ENCODE data around the gene ZNF169.
"Not testable (repeated sequence)": the region's sequence is repeated elsewhere in the genome, so short reads cannot be mapped to it uniquely, and the experiment has no call there.

The ZNF169 gene

DNA sequence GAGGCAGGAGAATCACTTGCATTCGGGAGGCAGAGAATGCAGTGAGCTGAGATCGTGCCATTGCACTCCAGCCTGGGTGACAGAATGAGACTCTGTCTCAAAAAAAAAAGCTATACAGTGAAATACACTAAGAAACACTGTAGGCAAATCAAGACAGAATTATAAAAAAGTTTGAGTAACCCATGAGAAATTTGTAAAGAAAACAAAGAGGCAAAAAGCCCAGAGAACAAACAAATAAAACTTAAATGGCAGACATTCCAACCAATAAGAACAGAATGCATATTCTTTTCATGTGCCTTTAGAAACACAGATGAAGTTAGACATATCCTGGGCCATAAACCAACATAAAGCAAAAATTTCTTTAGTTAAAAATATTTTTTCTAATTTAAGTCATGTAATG, 30.6 kb downstream of the ZNF169 start:
- no peak overlapping the region for H3K4me3 ChIP-seq (ENCODE audit: low read length)
- peaks cover 4% of the 10 kb centered on the region for H3K36me3 ChIP-seq (ENCODE audit: control insufficient read depth, low read depth, low read length)
- no peak overlapping the region for H3K27ac ChIP-seq (ENCODE audit: low read length)
- peaks cover 3% of the 10 kb centered on the region for H3K9me3 ChIP-seq (ENCODE audit: control insufficient read depth, low read depth, low read length)
- H3K9ac ChIP-seq (ENCODE audit: low read length), result no peak overlapping the region
- H3K4me1 ChIP-seq (ENCODE audit: control insufficient read depth, low read depth, low read length), result no peaks in the 10 kb centered on the region
- H3K27me3 ChIP-seq (ENCODE audit: control insufficient read depth, insufficient read depth, low read length), result no peaks in the 10 kb centered on the region

DNA sequence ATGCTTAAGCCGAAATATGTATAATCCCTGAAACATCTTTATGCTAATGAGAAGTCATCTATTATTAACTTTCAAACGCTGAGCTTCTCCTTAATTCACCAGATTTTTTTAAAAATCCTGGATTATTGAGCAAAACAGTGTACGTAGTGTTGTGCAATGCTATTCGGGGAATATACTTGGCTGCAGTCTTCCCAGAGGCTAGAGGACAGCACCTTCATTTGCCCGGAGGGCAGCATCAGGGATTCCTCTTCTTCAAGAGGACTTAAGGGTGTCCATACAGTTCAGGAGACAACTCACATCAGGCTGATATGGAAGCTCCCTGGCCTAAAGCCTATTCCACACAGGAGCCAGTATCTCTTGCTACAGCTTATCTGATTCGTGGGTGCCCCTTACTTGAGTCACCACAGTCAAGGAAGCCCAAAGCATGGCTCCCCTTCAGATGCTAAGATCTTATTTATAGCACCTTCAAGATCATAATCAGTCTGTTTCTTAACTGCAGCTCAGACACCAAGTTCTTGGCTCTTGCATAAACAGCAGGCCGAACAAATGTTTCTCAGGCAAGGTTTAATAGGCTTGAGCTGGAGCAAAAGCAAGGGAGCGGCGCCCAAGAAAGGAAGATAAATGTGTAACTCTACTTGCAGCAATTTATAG, 40.0 kb downstream of the ZNF169 start:
- Histone ChIP-seq H3K36me3 (ENCODE audit: control insufficient read depth, low read depth, low read length) (no peaks in the 10 kb centered on the region), H3K9ac (ENCODE audit: low read length) (no peak overlapping the region), H3K4me1 (ENCODE audit: control insufficient read depth, low read depth, low read length) (no peaks in the 10 kb centered on the region), H3K9me3 (ENCODE audit: control insufficient read depth, low read depth, low read length) (no peaks in the 10 kb centered on the region), H3K4me3 (ENCODE audit: low read length) (no peak overlapping the region), H3K27me3 (ENCODE audit: control insufficient read depth, insufficient read depth, low read length) (no peaks in the 10 kb centered on the region), H3K27ac (ENCODE audit: low read length) (no peak overlapping the region)

DNA sequence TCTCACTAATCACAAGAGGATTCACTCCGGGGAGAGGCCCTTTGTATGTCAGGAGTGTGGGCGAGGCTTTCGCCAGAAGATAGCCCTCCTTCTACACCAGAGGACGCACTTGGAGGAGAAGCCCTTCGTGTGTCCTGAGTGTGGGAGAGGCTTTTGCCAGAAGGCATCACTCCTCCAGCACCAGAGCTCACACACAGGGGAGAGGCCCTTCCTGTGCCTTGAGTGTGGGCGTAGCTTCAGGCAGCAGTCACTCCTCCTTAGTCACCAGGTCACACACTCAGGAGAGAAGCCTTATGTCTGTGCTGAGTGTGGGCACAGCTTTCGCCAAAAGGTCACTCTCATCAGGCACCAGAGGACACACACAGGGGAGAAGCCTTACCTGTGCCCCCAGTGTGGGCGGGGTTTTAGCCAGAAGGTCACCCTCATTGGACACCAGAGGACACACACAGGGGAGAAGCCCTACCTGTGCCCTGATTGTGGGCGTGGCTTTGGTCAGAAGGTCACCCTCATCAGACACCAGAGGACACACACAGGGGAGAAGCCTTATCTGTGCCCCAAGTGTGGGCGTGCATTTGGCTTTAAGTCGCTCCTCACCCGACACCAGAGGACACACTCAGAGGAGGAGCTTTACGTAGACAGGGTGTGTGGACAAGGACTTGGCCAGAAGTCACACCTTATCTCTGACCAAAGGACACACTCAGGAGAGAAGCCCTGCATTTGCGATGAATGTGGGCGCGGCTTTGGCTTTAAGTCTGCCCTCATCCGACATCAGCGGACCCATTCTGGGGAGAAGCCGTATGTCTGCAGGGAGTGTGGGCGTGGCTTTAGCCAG, 41.6 kb downstream of the ZNF169 start:
- H3K27me3 ChIP-seq (ENCODE audit: control insufficient read depth, insufficient read depth, low read length), result no peaks in the 10 kb centered on the region
- H3K36me3 ChIP-seq (ENCODE audit: control insufficient read depth, low read depth, low read length), result no peaks in the 10 kb centered on the region
- H3K4me3 ChIP-seq (ENCODE audit: low read length), result no peak overlapping the region
- no peaks in the 10 kb centered on the region for H3K9me3 ChIP-seq (ENCODE audit: control insufficient read depth, low read depth, low read length)
- H3K27ac ChIP-seq (ENCODE audit: low read length), result no peak overlapping the region
- no peaks in the 10 kb centered on the region for H3K4me1 ChIP-seq (ENCODE audit: control insufficient read depth, low read depth, low read length)
- no peak overlapping the region for H3K9ac ChIP-seq (ENCODE audit: low read length)

DNA sequence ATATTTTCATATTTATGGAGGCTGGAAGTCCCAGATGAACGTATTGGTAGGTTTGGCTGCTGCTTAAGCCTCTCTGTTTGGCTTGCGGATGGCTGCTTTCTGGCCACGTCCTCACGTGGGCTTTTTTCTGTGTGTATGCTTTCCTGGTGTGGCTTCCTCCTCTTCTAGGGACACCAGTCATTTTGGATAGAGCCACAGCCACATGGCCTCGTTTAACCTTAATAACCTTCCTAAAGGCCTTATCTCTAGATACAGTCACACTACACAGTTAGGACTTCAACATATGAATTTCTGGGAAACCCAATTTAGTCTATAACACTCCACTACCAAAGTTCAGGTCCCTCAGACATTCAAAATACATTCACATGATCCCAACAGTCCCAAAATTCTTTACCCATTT, 42.5 kb downstream of the ZNF169 start:
- Histone ChIP-seq H3K9me3 (ENCODE audit: control insufficient read depth, low read depth, low read length) (no peaks in the 10 kb centered on the region), H3K4me3 (ENCODE audit: low read length) (no peak overlapping the region), H3K4me1 (ENCODE audit: control insufficient read depth, low read depth, low read length) (no peaks in the 10 kb centered on the region), H3K9ac (ENCODE audit: low read length) (no peak overlapping the region), H3K36me3 (ENCODE audit: control insufficient read depth, low read depth, low read length) (no peaks in the 10 kb centered on the region), H3K27ac (ENCODE audit: low read length) (no peak overlapping the region), H3K27me3 (ENCODE audit: control insufficient read depth, insufficient read depth, low read length) (no peaks in the 10 kb centered on the region)

DNA sequence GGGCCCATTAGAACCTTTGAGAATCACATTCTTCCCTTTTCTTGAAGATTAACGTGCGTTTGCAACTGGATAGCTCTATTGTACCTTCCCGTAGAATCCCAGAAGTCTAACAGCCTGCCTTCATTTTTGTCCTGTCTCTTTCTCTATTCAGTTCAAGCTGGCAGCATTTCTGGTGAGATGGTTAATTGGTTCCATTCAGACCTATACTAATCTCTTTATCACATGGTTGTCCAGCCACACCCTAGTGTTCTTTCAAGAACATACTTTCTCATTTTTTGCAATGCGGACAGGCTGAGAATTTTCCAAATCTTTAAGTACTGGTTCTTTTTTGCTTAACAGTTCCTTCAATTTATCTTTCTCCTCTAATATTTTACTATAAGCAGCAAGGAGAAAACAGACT, 43.3 kb downstream of the ZNF169 start:
- H3K9ac ChIP-seq (ENCODE audit: low read length), result no peak overlapping the region
- H3K36me3 ChIP-seq (ENCODE audit: control insufficient read depth, low read depth, low read length), result no peaks in the 10 kb centered on the region
- no peak overlapping the region for H3K4me3 ChIP-seq (ENCODE audit: low read length)
- H3K27me3 ChIP-seq (ENCODE audit: control insufficient read depth, insufficient read depth, low read length), result no peaks in the 10 kb centered on the region
- H3K9me3 ChIP-seq (ENCODE audit: control insufficient read depth, low read depth, low read length), result no peaks in the 10 kb centered on the region
- H3K27ac ChIP-seq (ENCODE audit: low read length), result no peak overlapping the region
- no peaks in the 10 kb centered on the region for H3K4me1 ChIP-seq (ENCODE audit: control insufficient read depth, low read depth, low read length)

DNA sequence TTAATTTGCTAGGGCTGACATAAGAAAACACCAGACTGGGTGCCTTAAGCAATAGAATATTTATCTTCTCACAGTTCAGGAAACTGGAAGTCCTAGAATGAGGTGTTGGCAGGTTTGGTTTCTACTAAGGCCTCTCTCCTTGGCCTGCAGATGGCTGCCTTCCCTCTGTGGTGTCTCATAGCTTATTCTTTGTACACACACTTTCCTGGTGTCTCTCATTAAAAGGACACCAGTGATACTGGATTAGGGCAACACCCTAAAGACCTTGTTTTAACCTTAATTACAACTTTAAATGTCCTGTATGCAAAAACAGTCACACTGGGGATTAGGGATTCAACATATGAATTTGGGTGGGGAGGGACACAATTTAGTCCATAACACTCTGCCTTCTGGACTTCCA, 44.2 kb downstream of the ZNF169 start:
- no peaks in the 10 kb centered on the region for H3K36me3 ChIP-seq (ENCODE audit: control insufficient read depth, low read depth, low read length)

DNA sequence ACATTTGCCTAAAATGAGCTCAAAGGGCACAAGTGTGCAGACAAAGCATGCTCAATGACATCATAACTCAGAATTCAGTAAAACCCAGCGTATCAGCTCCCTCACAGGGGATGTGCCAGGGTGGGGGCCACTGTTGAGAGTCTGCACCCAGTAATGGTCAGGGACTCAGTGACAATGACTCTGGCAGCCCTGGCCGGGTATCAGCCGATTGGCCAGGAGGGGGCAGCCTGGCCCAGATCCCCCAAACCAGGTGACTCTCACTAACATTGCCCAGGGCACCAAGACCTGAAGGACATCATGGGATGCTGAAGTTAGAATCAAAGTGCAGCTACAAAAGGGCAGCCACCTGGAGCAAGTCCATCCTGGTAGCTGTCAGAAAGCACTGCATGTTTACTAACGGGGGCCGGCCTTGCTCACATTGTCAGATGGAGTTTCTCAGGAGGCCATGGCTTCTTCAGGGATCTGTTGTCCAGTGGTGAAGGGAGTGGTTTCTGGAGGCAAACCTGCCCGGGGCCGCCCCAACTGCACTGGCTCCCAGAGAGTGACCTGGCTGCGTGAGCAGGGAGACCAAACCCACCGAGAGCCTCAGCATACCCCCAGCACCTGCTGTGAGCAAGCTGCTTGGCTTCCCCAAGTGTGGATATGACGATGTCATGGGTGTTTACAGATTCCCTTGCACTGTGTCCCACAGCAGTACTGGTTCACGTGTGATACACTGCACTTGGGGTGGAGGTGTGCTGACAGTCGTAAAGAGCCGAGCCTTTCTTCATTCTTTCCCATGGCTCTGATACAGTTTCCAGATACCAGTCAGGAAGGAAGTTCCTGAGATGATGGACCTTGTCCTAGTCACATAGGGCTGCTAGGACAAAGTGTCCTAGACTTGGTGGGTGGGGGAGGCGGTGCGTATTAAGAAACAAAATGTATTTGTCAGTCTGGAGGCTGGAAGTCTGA, 56.2 kb downstream of the ZNF169 start:
- H3K9ac ChIP-seq (ENCODE audit: low read length); H3K4me3 ChIP-seq (ENCODE audit: low read length); H3K4me1 ChIP-seq (ENCODE audit: control insufficient read depth, low read depth, low read length); H3K27ac ChIP-seq (ENCODE audit: low read length); H3K9me3 ChIP-seq (ENCODE audit: control insufficient read depth, low read depth, low read length); H3K27me3 ChIP-seq (ENCODE audit: control insufficient read depth, insufficient read depth, low read length); H3K36me3 ChIP-seq (ENCODE audit: control insufficient read depth, low read depth, low read length): not testable (repeated sequence)

More for the DNA sequence above, 44.2 kb downstream of the ZNF169 start:
- H3K9ac ChIP-seq (ENCODE audit: low read length), result no peak overlapping the region
- no peak overlapping the region for H3K27ac ChIP-seq (ENCODE audit: low read length)
- no peaks in the 10 kb centered on the region for H3K4me1 ChIP-seq (ENCODE audit: control insufficient read depth, low read depth, low read length)
- H3K27me3 ChIP-seq (ENCODE audit: control insufficient read depth, insufficient read depth, low read length), result no peaks in the 10 kb centered on the region
- H3K9me3 ChIP-seq (ENCODE audit: control insufficient read depth, low read depth, low read length), result no peaks in the 10 kb centered on the region
- H3K4me3 ChIP-seq (ENCODE audit: low read length), result no peak overlapping the region

DNA sequence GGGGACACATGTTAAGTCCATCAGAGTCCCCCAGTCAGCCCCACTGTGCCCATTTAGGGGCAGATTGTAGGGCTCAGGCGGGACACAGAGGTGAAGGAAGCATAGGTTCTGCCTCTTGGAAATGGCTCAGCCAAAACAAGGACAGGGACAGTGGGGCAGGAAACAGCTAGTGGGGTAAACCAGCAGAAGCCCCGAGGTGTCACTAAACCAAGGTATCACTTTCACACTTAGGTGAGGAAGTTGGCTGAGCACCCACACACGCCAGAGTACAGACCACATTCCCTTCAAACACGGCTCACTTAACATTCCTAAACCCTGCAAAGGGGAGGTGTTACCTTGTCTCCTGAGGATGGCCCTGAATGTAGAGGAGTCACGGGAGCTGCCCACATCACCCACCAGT, 57.1 kb downstream of the ZNF169 start:
- not testable (repeated sequence) for H3K27me3 ChIP-seq (ENCODE audit: control insufficient read depth, insufficient read depth, low read length); H3K27ac ChIP-seq (ENCODE audit: low read length); H3K9ac ChIP-seq (ENCODE audit: low read length); H3K4me1 ChIP-seq (ENCODE audit: control insufficient read depth, low read depth, low read length); H3K9me3 ChIP-seq (ENCODE audit: control insufficient read depth, low read depth, low read length); H3K36me3 ChIP-seq (ENCODE audit: control insufficient read depth, low read depth, low read length); H3K4me3 ChIP-seq (ENCODE audit: low read length)

DNA sequence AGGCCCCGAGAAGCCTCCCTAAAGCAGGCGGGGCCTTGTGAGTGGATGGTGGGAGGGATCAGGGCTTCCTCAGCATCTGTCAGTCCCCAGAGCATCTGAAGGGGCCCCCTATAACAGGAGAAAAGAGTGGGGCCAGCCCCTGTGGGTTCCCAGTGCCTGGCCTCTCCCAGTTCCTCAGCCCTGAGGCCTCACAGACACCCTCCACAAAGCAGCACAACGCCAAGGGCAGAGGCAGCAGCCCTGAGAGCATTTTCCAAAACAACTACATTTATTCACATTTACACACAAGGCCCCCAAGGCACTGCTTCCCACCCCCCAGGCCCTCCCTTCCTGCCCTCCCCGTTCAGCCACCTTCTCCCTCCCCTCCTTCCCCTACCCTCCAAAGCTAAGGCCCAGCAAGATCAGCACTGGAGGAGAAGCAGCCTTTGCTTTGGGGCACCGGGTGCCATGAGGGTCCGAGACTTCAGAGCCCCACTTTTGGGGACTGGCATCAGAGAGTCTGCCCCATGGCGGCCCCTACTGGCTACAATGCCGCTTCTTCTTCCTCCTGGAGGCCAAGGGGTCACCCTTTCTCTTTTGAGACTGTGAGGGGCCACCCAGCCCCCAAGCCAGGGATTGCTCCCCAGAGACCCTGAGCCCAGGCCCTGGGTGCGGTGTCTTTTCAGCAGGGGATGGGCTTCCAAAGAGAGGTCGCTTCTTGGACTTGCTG, 59.0 kb downstream of the ZNF169 start:
- H3K4me1 ChIP-seq (ENCODE audit: control insufficient read depth, low read depth, low read length); H3K4me3 ChIP-seq (ENCODE audit: low read length); H3K36me3 ChIP-seq (ENCODE audit: control insufficient read depth, low read depth, low read length); H3K9ac ChIP-seq (ENCODE audit: low read length); H3K27ac ChIP-seq (ENCODE audit: low read length); H3K9me3 ChIP-seq (ENCODE audit: control insufficient read depth, low read depth, low read length); H3K27me3 ChIP-seq (ENCODE audit: control insufficient read depth, insufficient read depth, low read length): not testable (repeated sequence)

DNA sequence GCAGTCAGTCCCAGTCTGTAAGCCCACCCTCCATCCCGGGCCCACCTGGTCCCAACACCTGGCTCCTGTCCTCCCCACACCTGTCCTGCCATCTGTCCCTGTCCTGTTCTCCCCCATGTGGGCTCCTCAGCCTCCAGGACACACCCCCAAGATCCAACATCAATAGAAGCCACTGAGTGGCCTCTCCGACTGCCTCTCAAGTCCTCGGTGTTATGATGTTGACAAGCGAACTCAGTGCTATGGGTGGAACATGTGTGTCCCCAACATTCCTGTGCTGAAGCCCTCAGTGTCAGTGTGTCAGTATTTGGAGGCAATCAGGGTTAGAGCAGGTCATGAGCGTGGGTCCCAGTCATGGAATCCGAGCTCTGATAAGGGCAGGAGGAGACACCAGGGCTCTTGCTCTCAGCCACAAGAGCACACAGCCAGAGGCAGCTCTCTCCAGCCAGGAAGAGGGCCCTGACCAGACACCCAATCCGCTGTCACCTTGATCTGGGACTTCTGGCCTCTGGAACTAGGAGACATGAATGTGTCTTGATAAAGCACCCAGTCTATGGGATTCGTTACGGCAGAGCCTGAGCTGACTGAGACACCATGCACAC, 63.3 kb downstream of the ZNF169 start:
- not testable (repeated sequence) for H3K4me1 ChIP-seq (ENCODE audit: control insufficient read depth, low read depth, low read length); H3K4me3 ChIP-seq (ENCODE audit: low read length); H3K27ac ChIP-seq (ENCODE audit: low read length); H3K9me3 ChIP-seq (ENCODE audit: control insufficient read depth, low read depth, low read length); H3K9ac ChIP-seq (ENCODE audit: low read length); H3K27me3 ChIP-seq (ENCODE audit: control insufficient read depth, insufficient read depth, low read length); H3K36me3 ChIP-seq (ENCODE audit: control insufficient read depth, low read depth, low read length)

All from iPS-18a (cell line).